Transverse colon (tissue), 3 donors: ENCODE results near the gene GMCL1.

Source experiments
- POLR2A ChIP-seq: fragments of 450-650 bp; IDR thresholded peaks from one replicate; pipeline ENCODE4 v1.6.1; 2016; ENCODE audit warnings: antibody characterized with exemption, mild to moderate bottlenecking, moderate library complexity
- TF ChIP-seq, protein P1 (sequence below), 5 experiments: fragments of 200-600 bp in 3 of 5; fragments of 450-650 bp in 2 of 5; sonication (generic) in 3 of 5; IDR thresholded peaks; 1 replicate in 2 of 5; 2 replicates in 3 of 5; pipeline ENCODE4 v1.5.1; 2016 to 2017; ENCODE audit warnings: antibody characterized with exemption in 5 of 5, inconsistent platforms in 3 of 5, mild to moderate bottlenecking in 2 of 5, moderate library complexity in 1 of 5

GRCh38 chr2:69785358-69785757, 44.1 kb upstream of the GMCL1 start:
- TF ChIP-seq, protein P1, sequence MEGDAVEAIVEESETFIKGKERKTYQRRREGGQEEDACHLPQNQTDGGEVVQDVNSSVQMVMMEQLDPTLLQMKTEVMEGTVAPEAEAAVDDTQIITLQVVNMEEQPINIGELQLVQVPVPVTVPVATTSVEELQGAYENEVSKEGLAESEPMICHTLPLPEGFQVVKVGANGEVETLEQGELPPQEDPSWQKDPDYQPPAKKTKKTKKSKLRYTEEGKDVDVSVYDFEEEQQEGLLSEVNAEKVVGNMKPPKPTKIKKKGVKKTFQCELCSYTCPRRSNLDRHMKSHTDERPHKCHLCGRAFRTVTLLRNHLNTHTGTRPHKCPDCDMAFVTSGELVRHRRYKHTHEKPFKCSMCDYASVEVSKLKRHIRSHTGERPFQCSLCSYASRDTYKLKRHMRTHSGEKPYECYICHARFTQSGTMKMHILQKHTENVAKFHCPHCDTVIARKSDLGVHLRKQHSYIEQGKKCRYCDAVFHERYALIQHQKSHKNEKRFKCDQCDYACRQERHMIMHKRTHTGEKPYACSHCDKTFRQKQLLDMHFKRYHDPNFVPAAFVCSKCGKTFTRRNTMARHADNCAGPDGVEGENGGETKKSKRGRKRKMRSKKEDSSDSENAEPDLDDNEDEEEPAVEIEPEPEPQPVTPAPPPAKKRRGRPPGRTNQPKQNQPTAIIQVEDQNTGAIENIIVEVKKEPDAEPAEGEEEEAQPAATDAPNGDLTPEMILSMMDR (IDR thresholded peaks at IDR 0.05): no peak
- no peak for TF ChIP-seq POLR2A
